IPS-NIHi7 (cell line): ENCODE results near the gene SLMAP.
A peak's percentile ranks its signal among the peaks of the same experiment; 100 is the strongest.

ENCODE experiments used
- DNase-seq: peaks from one replicate; pipeline ENCODE4 v3.0.0; 2012; ENCODE audit warnings: mixed read lengths; ENCODE audit errors: extremely low spot score

Gene SLMAP

DNA sequence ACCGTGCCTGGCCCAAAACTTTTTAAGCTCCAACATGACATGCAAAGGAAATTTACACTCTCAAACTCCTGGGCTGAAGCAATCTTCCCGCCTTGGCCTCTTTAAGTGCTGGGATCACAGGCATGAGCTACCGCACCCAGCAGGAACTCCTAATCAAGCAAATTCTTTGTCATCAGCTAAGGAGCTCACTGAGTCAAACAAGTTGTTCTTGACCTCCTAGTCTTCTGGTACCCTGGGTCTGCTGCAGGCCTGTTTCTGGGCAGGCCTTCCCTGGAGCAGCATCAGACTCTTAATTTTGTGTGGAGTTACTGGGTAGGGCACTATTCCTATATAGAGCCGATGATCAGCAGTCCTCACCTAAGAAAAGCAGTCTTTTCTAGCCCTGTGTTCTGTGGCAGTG lies 183.7 kb downstream of the SLMAP start:
- no peak for DNase-seq

DNA sequence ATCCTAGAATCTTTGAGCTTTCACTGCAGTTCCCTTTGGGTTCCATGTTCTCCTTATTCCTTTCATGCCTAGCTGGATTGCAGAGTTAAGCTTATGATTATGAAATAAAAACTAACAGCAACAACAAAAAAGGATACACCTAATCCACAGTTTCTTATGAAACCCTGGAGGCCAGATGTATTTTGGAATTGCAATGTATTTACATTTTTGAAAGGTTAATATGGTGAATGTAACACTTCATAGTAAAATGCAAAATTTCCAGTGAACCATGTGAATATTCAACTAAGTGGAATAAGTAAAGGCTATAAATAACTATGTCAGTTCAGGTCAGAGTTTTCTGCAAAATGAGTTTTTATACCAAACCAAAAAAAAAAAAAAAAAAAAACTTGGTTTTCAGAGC lies 186.3 kb downstream of the SLMAP start:
- no peak for DNase-seq

DNA sequence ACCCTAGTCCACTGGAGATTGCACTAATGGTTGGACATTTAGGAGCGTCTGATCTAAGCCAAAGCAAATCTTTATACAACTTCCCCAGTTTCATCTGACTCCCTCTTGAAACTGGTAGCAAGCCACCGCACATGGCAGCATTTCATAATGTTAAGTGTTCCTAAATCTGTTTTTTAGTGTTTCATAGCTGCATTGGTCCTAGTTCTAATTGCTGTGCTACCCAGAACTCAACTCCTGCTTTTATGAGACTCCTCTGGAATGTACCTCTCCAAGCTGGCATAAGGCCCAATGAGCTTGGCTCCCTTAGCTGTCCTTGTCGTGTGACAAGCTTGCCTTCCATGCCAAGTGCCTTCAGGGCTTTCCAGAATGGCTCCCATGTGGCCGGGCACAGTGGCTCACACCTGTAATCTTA lies 186.8 kb downstream of the SLMAP start:
- DNase-seq = no peak

DNA sequence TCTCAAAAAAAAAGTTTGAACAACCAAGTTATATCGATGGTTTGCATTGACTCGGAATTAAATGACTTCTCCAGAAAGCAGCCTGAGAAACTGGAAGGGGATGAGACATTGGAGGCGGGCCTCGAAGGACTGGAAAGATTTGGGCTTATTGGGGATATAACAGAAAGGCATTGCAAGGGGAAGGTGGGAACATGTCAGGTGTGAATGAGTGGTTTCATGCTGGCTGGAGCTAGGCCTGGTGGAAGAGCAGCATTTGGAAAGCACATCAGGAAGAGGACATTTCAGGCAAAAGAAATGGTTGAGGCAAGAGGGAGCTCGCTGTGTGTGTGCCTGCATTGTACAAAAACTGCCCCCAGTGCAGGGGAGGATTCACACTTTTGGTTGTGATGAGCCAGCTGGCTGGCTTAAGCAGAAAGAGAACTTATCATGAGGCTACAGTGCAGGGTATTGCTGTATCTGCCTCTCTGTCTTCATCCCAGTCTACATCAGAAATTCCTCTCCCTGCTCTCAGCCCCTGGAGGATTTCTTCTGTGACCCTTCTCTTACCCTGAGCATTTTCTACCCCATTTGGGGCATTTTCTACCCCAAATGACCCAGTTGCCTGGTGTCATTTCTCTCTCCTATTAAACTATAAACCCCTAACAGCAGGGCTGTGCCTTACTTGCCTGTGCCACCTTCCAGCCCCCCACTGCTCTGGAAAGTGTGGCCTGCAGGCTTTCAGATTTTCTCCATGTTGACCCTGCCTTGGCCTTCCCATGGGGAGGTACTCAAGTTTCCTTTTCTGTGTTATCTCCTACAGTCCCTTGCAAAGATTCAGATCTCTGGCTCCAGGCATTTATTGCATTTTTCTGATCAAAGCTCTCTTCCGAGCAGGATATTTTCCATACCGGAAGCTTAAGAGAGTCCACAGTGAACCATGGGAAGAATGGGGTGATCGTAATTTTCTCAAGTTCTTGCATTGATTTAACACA lies 187.7 kb downstream of the SLMAP start:
- DNase-seq = no peak

DNA sequence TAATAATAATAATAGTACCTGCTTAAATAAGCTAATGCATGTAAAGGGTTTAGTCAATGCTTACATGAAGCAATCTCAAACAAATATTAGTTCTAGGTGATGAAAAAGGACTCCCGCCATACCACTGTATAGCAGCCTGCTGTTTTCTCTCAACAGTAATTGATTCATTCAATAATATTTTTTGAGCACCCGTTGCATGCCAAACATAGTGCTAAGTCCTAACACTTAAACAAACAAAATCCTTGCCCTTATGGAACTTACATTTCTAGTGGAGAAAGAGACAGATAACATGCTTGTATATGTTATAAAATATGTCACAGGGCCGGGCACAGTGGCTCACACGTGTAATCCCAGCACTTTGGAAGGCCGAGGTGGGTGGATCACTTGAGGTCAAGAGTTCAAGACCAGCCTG lies 190.9 kb downstream of the SLMAP start:
- DNase-seq = no peak

DNA sequence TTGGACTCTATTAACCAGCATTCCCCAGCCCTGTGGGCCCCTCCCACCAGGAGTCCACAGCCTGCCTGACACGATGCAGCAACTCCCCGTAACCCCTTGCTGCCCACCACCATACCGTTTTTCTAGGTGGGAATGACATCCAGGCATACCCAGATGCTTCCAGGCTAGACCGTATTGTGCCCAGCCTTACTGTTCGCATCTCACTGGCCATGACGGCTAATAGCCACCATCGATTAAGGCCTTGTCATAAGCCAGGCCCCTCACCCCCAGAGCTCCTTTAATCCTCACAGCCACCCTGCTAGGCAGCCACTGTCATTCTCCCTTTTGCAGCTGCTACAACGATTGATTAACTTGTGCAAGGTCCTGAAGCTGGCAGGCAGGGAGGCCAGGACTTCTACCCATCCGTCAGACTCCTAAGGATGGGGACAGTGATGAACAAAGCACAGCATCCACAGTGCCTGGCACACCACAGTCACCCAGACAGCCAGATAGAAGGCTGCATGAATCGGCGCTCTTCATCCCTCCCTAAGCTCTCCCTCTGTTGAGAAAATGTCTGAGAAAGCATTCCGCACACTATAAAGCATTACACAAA lies 192.1 kb downstream of the SLMAP start:
- no peak for DNase-seq

DNA sequence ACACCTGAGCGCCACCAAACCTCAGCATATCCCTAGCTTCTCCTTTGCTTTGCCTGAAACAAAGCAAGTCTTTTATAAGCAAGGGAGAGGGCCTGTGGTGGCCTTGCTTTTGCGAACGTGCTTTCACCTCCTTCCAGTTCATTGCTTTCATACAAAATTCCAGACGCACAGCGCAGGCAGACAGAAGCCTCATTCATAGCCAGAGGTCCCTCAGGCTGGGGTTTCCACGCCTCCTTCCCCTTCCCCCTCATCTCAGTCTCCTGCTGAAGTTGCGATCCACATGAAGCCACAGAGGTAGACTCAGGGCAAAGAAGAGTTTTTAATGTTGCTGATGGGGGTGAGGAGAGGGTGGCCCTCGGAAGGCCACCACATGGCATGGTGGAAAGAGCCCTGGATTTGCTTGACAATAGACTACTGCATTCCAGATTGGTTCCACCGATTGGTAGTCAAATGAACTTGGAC lies 192.7 kb downstream of the SLMAP start:
- no peak for DNase-seq

DNA sequence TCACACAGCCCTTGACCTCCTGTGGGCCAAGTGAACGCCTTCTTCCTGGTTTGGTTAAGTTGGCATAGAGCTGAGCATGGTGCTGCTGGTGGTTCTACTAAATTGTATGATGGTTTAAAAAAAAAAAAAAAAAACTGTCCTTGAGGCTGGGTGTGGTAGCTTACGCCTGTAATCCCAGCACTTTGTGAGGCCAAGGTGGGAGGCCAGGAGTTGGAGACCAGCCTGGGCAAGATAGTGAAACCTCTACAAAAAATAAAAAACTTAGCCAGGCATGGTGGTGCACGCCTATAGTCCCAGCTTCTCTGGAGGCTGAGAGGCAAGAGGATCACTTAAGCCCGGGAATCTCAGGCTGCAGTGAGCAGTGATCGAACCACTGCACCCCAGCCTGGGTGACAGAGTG lies 193.2 kb downstream of the SLMAP start:
- no peak for DNase-seq

DNA sequence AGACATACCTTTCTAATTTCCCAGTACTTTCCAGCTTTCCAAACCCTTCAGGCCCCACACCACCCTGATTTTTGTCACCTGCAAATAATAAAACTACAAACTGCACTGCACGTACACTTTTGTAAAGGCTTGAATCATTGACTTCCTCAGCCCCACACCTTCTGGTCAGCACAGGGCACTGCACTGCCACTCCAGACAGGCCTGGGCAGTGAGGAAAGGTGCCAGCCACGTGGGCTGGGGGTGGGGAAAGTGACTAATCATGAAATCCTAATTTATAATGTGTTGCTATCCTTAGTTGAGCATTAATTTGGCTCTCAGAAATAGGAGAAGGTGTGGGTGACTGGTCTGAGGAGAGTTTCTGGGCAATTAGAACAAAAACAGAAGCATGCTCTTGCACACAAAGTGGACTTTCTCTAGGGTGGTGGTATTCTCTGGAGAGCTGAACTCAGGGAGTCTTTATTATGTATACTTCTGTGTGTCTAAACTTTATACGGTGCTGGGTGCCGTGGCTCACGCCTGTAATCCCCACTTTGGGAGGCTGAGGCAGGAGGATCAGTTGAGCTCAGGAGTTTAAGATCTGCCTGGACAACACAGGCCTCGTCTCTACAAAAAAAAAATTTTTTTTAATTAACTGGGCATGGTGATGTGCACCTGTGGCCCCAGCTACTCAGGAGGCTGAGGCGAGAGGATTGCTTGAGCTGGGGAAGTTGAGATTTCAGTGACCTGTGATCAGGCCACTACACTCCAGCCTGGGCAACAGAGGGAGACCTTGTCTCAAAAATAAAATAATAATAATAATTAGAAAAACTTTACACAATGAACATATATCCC lies 193.9 kb downstream of the SLMAP start:
- DNase-seq = no peak

DNA sequence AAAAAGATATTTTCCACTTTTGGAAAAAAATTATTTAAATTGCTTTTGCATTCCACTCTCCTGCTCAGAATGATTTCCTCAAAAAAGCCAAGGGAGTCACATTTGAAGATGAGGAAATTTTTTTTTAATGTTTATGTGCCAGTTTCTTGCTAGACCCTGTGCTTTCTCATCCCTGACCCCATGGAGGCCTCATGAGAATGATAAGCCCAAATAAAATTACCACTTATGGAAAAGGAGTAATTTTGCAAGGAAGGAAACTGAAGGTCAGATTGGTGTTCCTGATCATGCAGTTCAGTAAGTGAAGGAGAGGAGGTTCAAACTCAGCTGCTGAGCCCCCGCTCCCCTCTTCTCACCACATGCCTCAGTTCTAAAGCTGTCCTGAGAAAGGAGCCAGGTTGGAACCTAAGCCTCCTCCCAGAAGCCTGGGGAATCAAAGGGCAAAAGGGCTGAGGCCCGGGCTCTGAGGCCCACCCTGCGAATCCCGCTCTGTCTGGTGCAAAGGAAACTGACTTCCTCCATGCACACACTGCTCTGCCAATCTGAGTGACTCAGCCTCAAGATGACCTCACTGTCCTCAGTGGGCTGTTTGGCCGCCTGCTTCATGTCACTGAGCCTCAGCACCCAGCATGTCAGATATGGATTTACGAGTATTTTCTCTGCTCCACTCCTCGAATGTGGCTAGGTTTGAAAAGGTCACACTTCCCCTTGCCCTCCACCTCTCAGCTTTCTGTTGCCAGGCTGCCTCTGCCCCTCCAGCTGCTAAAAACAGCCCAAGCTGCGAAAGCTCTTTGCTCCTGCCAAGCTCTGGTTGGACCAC lies 195.2 kb downstream of the SLMAP start:
- no peak for DNase-seq

DNA sequence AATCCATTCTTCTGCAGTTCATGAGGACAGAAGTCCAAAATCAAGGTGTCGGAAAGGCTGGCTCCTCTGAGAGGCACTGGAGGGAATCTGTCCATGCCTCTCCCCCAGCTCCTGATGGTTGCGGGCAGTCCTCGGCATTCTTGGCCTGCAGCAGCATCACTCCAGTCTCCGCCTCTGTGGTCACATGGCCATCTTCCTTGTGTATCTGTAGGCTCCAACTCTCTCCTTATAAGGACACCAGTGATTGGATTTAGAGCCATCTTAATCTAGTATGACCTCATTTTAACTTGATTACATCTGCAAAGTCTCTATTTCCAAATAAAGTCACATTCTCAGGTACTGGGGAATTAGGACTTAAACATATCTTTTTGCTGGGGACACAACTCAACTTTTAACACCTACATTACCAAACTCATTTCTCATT lies 196.1 kb downstream of the SLMAP start:
- DNase-seq = peak; percentile 74

DNA sequence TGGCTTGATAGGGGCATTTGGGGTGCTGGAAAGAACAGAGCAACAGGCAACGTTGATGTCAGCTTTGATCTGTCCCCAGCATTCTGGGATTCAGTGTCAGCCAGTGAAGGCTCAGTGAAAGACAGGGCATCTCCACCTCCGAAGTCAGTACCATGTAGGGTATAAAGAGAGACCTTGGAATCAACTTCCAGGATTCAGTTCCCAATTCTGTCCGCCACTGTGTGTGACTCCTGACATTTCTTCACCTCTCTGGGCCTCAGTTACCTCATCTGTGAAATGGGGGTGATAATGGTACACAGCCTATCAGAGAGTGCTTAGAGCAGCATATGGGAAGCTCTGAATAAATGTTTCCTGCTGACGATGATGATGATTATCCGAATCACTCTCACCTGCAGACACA lies 196.5 kb downstream of the SLMAP start:
- no peak for DNase-seq

DNA sequence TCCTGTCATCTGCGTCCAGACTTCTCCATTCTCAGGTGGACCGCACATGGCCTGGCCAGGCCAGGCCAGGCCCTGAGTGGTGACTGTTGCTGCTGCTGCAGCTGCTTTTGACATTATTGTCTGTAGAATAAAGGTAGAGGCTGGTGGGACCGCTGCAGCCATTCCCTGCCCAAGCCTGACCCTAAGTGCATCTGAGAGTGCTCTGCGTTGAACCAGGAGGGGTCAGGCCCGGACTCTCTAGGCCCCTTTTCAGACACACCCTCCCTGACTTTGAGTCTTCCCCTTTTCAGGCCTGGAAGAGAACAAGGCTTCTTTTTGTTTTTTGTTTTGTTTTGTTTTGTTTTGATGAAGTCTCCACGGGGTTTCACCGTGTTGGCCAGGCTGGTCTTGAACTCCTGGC lies 197.5 kb downstream of the SLMAP start:
- DNase-seq = no peak

DNA sequence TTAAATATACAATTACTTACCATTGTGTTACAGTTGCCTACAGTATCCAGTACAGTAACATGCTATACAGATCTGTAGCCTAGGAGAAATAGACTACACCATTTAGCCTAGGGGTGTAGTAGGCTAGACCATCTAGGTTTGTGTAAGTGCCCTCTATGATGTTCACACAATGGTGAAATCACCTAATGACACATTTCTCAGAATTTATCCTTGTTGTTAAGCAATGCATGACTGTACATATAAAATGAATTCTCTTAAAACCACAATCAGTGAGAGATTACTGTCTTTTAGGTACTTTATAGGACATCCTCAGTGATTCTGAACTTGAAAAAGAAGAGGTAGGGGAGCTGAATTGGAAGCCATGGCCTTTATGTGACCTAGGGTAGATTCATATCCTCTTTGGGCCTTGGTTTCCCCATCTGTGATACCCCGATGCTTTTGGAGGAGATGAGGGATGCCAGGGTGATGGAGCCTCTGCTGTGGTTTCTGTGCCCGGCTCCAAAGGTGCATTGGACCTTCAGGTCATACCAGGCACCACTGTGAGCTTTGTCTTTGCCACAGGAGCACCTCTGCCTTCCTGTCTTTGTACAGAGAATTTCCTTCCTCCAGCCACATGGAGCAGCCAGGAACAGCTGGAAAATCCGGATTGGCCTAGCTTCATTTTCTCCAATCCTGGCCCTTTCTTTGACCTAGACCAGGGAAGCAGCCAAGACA lies 200.2 kb downstream of the SLMAP start:
- DNase-seq = no peak

DNA sequence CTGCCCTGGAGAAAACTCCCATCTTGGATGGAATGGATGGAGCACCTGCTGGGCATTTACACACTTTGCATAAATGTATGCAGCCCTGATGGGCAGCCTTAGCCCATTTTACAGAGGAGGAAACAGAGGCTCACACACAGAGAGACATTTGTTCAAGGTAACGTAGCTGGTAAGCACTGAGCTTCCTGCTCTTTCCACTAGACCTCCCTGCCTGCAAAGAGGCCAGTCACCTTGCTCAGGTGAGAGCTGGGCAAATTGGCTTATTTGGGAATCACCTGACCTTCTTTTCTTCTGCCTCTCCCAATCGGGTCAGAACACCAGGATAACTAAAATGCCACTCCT lies 200.7 kb downstream of the SLMAP start:
- no peak for DNase-seq

DNA sequence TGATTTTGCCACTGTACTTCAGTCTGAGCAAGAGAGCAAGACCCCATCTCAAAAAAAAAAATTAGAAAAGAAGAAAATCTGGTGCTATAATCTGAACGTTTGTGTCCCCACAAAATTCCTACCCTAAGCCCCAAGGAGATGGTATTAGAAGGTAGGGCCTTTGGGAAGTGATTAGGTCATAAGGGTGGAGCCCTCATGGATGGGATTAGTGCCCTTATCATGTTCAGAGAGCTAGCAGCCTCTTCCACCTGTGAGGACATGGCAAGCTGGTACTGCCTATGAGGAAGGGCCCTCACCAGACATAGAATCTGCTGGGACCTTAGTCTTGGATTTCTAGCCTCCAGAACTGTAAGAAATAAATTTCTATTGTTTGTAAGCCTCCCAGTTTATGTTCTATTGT lies 201.7 kb downstream of the SLMAP start:
- no peak for DNase-seq

DNA sequence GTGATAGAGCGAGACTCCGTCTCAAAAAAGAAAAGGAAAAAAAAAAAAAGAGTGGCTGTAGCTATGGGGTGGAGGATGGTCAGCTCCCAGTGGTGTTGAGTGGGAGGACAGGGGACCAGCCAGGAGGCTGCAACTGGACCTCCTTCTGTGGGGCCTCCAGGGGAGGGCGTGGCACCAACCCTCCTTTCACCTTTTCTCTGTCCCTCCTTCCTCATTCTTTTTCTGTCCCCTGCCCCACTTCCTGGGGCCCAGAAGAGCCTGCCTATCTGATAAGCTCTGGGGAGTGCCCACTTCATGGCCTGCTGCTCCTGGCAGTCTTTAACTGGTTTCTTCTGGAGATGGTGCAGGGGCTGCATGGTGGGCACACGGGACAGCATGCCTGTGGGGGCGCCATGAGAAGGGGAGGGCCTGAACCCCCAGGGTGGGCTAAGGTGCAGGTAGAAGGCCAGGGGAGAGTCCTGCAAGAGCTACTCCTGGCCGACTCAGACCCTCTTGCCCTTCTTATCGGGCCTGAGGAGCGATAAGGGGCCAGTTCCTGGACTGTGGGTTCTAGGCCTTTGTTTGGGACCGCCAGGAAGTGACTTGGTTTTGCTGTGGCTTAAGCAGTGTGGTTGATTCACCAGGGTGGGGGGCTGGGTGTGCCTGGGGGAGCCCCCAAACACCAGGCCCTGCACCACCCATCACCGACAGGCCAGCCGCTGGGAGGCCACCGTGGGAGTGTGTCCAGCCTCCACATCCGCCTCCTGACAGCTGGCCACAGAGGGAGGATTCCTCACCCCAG lies 202.7 kb downstream of the SLMAP start:
- DNase-seq = no peak

DNA sequence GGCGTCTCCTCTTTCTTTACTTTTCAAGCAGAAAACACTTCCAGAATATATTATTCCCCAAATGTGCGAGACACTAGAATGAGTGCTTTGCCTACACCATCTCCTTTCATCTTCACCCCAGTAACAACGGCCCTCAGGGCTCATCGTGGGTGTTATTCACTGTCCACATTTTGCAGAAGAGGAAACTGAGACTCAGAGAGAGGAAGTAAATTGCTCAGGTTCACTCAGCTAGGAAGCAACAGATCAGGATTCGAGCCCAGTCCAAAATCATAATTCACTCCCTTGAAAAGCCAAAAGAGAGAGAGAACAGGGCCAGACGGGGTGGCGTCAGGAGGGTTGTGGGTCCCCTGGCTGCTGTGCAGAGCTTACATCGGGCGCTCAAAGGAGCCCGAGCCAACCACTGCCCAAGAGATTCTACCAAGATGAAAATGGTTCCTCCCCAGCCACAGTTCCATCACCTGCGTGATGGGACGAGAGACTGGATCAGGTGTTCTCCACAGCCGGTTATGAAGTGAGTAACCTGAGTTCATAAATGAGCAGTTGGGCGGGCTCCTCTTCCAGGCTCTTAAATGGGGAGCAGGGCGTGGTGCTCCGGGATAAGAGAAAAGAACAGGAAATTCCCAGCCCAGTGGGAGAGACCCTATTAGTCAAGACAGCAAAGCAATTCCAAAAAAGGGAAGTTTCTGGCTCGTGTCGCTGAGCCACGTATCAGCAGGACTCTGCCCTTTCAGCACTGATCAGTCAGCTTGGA lies 203.5 kb downstream of the SLMAP start:
- DNase-seq = no peak

DNA sequence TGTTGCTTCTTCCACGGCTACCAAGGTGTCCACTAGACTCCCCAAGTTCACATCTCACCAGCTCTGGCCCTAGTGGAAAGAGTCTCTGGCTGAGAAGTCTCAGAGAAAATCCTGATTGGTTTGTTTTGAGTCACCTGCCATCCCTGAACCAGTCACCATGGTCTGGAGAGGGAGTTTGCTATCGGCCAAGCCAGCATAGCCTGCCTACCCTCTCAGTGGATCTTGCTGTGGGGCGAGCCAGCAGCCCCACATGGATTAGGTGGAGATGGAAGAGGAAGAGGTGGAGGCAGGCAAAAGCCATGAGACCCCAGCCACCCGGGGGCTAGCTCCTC lies 204.0 kb downstream of the SLMAP start:
- DNase-seq = no peak
